Uterus (tissue), 2 donors: Measurements from ENCODE around the gene BPGM.
A peak's percentile ranks its signal among the peaks of the same experiment; 100 is the strongest.

Source experiments
- CTCF ChIP-seq, 4 experiments: fragments of 200-600 bp in 2 of 4; fragments of 450-650 bp in 2 of 4; sonication (generic) in 2 of 4; IDR thresholded peaks; one replicate each; pipeline ENCODE4 v1.5.1; 2016 to 2019; ENCODE audit warnings: antibody characterized with exemption in 4 of 4, mild to moderate bottlenecking in 2 of 4, moderate library complexity in 1 of 4
- POLR2A ChIP-seq, 2 donors: fragments of 450-650 bp; IDR thresholded peaks; one replicate each; pipeline ENCODE4 v1.6.1; 2016; ENCODE audit warnings: antibody characterized with exemption in 2 of 2, mild to moderate bottlenecking in 1 of 2, moderate library complexity in 1 of 2

- TF ChIP-seq CTCF (IDR thresholded peaks at IDR 0.05): peak; percentile 53 to 57 (median 56)
- no peak for TF ChIP-seq POLR2A (IDR thresholded peaks at IDR 0.05)
These were observed 40.1 kb downstream of the BPGM start for GRCh38 chr7:134686786-134687185.
